Cardiac muscle cell (in vitro differentiated cells and primary cell): Measurements from ENCODE around the gene AGBL3. TPM values are rescaled to one million over a fixed set of nuclear protein-coding genes. Genes with fewer than 3 reads are reported as not detected.

Source experiments
- DNase-seq, 2 donors: peaks; one replicate each; pipeline versions ENCODE4 v3.0.0 to v3.0.0-alpha.2; 2010 to 2017; ENCODE audit warnings: low read depth in 1 of 2, low spot score in 1 of 2
- H3K27ac ChIP-seq: fragments of 200-600 bp; sonication (generic); 2 replicates; pipeline ENCODE4 v1.5.1; 2016
- H3K27me3 ChIP-seq: fragments of 200-600 bp; sonication (generic); 2 replicates; pipeline ENCODE4 v1.6.0; 2016; ENCODE audit warnings: control low read depth
- H3K36me3 ChIP-seq: fragments of 200-600 bp; sonication (generic); 2 replicates; pipeline ENCODE4 v1.5.1; 2016; ENCODE audit warnings: control low read depth
- H3K4me1 ChIP-seq: fragments of 200-600 bp; sonication (generic); 2 replicates; pipeline ENCODE4 v1.8.1; 2017; ENCODE audit warnings: low read depth, mild to moderate bottlenecking, mixed run types
- H3K4me3 ChIP-seq: fragments of 200-600 bp; sonication (generic); 2 replicates; pipeline ENCODE4 v1.5.1; 2016; ENCODE audit warnings: mild to moderate bottlenecking
- H3K9me3 ChIP-seq: fragments of 200-600 bp; sonication (generic); 2 replicates; pipeline ENCODE4 v1.5.1; 2017; ENCODE audit warnings: low read depth, mild to moderate bottlenecking, control low read depth
- polyA plus RNA-seq: library from polyadenylated mRNA; unstranded; fragments of >200 nt; fragmentation: Nextera tagmentation; extraction: Ambion mirVana; gene quantifications from 2 replicates; pipeline ENCODE4 v1.2.1, GENCODE V29; 2016
- total RNA-seq: library from RNA; depleted of rRNA; stranded (reverse); fragments of >200 nt; gene quantifications from 2 replicates; pipeline ENCODE4 v1.2.3, GENCODE V29; 2016
- TF ChIP-seq, protein P1 (sequence below): IDR thresholded peaks from 2 replicates; pipeline ENCODE4 v1.5.1; 2012; ENCODE audit warnings: low read depth, mild to moderate bottlenecking, low read length

Gene AGBL3
- total and polyA plus RNA-seq, 2 experiments from 2014 or later, result 1.7 to 3.8 TPM

DNA sequence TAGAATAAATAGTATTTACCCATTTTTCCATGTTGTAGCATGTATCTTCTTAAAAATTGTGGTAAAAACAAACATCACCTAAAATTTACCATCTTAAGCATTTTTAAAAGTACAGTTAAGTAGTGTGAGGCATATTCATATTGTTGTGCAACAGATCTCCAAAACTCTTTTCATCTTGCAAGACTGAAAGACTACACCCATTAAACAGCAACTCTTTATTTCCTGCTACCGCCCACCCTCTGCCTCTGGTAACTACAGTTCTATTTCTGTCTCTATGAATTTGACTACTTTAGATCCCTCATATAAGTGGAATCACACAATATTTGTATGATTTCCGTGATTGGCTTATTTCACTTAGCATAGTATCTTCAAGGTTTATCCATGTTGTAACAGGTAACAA, 40.0 kb upstream of the AGBL3 start:
- TF ChIP-seq, protein P1, sequence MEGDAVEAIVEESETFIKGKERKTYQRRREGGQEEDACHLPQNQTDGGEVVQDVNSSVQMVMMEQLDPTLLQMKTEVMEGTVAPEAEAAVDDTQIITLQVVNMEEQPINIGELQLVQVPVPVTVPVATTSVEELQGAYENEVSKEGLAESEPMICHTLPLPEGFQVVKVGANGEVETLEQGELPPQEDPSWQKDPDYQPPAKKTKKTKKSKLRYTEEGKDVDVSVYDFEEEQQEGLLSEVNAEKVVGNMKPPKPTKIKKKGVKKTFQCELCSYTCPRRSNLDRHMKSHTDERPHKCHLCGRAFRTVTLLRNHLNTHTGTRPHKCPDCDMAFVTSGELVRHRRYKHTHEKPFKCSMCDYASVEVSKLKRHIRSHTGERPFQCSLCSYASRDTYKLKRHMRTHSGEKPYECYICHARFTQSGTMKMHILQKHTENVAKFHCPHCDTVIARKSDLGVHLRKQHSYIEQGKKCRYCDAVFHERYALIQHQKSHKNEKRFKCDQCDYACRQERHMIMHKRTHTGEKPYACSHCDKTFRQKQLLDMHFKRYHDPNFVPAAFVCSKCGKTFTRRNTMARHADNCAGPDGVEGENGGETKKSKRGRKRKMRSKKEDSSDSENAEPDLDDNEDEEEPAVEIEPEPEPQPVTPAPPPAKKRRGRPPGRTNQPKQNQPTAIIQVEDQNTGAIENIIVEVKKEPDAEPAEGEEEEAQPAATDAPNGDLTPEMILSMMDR, result no peak
- peaks cover 6% of the 10 kb centered on the region for H3K4me1 ChIP-seq
- peaks cover 36% of the 10 kb centered on the region for H3K36me3 ChIP-seq
- H3K4me3 ChIP-seq, result no peak overlapping the region
- H3K9me3 ChIP-seq, result no peaks in the 10 kb centered on the region
- H3K27ac ChIP-seq, result no peak overlapping the region
- no peaks in the 10 kb centered on the region for H3K27me3 ChIP-seq
- peak in 1 of 2 donors; percentile 20 for DNase-seq

DNA sequence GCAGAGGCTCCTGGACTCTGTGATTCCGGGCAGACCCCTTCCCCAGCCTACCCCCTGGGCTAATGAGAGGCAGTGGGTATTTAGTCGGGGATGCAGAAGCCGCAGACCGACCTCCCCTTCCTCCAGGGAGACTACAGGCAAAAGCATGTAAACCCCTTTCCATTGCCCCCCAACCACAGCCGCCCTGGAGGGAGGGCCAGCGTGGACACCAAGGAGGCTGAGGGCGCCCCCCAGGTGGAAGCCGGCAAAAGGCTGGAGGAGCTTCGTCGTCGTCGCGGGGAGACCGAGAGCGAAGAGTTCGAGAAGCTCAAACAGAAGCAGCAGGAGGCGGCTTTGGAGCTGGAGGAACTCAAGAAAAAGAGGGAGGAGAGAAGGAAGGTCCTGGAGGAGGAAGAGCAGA, 39.0 kb upstream of the AGBL3 start:
- Histone ChIP-seq H3K9me3 (no peaks in the 10 kb centered on the region), H3K36me3 (peaks cover 43% of the 10 kb centered on the region), H3K4me3 (no peak overlapping the region), H3K4me1 (peaks cover 6% of the 10 kb centered on the region), H3K27me3 (no peaks in the 10 kb centered on the region), H3K27ac (no peak overlapping the region)
- no peak for DNase-seq
- TF ChIP-seq, protein P1, result no peak

DNA sequence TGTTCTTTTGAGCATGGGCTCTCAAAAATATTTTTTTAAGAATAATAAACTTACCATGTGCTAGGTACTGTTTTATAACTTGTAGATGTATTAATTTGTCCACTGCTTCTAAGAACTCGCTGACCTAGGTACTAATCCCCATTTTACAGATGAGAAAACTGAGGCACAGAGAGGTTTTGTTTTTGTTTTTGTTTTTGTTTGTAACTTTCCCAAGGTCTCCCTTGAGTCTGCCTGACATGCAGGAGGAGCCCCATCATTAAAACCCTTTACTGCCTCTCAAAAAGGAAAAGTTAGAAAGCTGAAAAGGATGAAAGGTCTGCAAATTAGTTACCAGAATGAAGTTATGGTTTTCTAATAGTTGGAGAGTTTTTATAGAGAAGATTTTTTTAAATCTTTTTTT, 38.5 kb upstream of the AGBL3 start:
- peaks cover 48% of the 10 kb centered on the region for H3K36me3 ChIP-seq
- peaks cover 4% of the 10 kb centered on the region for H3K4me1 ChIP-seq
- no peaks in the 10 kb centered on the region for H3K9me3 ChIP-seq
- H3K27ac ChIP-seq, result no peak overlapping the region
- no peak for DNase-seq
- TF ChIP-seq, protein P1, result no peak
- no peaks in the 10 kb centered on the region for H3K27me3 ChIP-seq
- H3K4me3 ChIP-seq, result no peak overlapping the region

DNA sequence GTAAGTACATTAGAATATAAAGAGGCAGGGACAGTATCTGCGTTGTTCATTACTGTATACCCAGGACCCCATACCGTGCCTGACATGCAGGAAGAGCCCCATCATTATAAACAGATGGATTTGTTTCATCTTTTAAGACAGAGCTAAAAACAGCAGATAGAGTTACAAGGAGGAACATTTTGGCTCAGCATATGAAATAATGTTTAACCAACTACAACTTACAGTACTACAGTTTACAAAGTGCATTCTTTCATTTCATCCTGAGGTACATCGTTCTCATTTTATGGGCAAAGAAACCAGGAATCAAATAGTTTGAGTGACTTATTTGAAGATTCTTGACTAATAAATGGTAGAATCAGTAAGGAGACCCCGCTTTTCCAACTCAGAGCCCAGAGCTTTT, 38.1 kb upstream of the AGBL3 start:
- H3K36me3 ChIP-seq, result peaks cover 51% of the 10 kb centered on the region
- H3K27me3 ChIP-seq, result no peaks in the 10 kb centered on the region
- DNase-seq, result no peak
- H3K4me3 ChIP-seq, result no peak overlapping the region
- H3K4me1 ChIP-seq, result peaks cover under 1% of the 10 kb centered on the region
- H3K9me3 ChIP-seq, result no peaks in the 10 kb centered on the region
- no peak overlapping the region for H3K27ac ChIP-seq
- TF ChIP-seq, protein P1, result no peak

DNA sequence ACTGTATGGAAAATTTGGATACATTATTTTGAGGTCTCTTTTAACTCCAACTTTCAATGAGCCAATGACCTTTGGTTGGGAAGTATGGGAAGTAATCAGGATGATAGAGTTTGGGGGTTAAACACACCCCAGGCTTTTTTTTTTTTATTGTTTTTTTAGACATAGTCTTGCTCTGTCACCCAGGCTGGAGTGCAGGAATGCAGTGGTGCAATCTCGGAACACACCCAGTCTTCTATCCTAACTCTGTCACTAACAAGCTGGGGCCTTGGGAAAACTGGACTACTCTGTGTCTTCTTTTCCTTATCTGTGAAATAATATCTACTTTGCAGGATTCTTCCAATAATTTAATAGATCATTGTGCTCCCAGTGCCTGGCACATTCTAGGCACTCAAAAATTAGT, 37.6 kb upstream of the AGBL3 start:
- TF ChIP-seq, protein P1, result no peak
- Histone ChIP-seq H3K9me3 (no peaks in the 10 kb centered on the region), H3K4me3 (no peak overlapping the region), H3K27ac (no peak overlapping the region), H3K4me1 (no peaks in the 10 kb centered on the region), H3K27me3 (no peaks in the 10 kb centered on the region), H3K36me3 (peaks cover 51% of the 10 kb centered on the region)
- DNase-seq, result no peak

DNA sequence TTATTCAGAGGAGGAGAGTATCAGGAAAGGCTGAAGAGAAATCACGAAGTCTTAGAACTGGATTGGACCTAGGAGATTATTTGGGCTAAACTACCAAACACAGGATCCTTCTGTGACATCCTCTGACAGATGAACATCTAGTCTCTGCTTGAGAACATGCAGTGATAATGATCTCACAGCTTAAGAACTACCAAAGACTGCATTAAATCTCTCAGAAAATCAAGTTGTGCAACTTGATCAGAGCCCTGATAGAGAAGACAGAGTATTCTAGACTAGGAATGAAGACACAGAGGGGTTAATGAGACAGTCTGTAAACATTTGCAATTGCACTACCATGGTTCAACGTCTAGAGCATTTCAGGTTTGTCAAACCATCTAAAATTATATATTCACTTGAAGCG, 37.1 kb upstream of the AGBL3 start:
- no peak overlapping the region for H3K27ac ChIP-seq
- TF ChIP-seq, protein P1, result no peak
- no peak overlapping the region for H3K4me3 ChIP-seq
- H3K4me1 ChIP-seq, result no peaks in the 10 kb centered on the region
- no peaks in the 10 kb centered on the region for H3K9me3 ChIP-seq
- no peaks in the 10 kb centered on the region for H3K27me3 ChIP-seq
- H3K36me3 ChIP-seq, result peaks cover 51% of the 10 kb centered on the region
- no peak for DNase-seq
